Rectal smooth muscle tissue (tissue), 1 donor: ENCODE data around the gene HIPK2.

Source experiments
- H3K27ac ChIP-seq: one replicate; pipeline ENCODE4 v1.7.0; 2013; ENCODE audit warnings: low read depth, low read length, inconsistent platforms
- H3K27me3 ChIP-seq: one replicate; pipeline ENCODE4 v1.7.0; 2013; ENCODE audit warnings: low read length; ENCODE audit not compliant: control insufficient read depth, insufficient read depth
- H3K36me3 ChIP-seq: one replicate; pipeline ENCODE4 v1.7.0; 2013; ENCODE audit warnings: low read length; ENCODE audit not compliant: control insufficient read depth, insufficient read depth
- H3K4me1 ChIP-seq: one replicate; pipeline ENCODE4 v1.7.0; 2013; ENCODE audit warnings: low read length; ENCODE audit not compliant: control insufficient read depth, insufficient read depth
- H3K4me3 ChIP-seq: one replicate; pipeline ENCODE4 v1.7.0; 2013; ENCODE audit warnings: low read length
- H3K9ac ChIP-seq: one replicate; pipeline ENCODE4 v1.7.0; 2013; ENCODE audit warnings: low read length

HIPK2 gene

DNA sequence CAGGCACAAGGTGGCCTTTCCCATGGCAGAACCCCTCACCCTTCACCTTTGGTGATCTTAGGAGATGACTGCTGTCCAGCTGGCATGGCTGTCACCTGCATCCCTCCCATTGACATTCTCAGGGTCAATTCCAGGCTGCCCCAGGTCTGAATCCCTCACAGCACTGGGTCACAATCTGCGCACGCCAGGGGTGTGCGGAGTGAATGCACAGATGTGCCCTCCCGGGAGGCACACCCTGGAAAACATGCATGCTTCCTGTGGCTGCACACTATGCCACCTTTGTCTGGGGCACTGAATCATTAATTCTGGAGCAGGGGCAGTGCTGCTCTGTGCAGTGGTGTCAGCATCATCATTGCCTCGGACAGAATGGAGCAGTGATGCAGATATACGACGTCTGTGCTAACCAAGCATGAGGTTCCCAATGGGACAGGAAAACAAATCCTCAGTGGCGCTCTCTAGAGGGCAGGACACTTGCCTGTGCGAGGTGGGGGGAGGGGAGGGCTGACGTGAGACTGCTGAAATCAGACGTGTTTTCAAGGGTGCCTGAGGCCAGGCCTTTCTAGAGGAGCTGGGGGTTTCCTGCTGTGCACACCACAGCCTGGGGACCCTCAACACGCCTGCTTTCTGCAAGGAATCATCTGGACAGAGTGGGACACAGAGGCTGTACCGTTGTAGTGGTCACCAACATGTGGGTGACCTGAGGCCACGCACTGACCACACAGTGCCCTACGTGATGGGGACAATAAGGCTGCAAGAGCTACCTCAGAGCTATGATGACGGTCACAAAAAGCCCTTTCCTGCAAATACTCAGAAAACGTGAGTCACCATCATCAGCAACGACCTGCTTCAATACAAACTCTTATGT, 77.9 kb downstream of the HIPK2 start:
- Histone ChIP-seq H3K27me3 (no peaks in the 10 kb centered on the region), H3K27ac (no peak overlapping the region), H3K9ac (no peak overlapping the region), H3K36me3 (no peaks in the 10 kb centered on the region), H3K4me3 (no peak overlapping the region), H3K4me1 (peaks cover 3% of the 10 kb centered on the region)

DNA sequence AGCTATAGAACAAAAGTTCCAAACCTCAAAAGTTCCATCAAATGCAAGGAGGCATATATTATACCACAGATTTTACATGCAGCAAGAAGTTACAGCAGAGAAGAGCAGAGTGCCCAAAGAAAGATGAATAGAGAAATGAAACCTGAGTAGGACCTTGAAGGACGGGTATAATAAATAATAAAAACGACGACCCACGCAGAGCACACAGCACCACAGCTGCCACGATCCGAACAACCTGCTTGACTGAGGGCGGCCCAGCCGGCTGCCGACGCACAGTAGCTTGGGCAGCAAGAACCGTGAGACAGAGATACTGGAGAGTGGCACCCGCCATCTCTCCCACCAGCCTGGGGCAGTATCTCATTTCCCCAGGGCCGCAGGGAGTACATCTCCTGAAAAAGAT, 79.0 kb downstream of the HIPK2 start:
- no peak overlapping the region for H3K27ac ChIP-seq
- no peak overlapping the region for H3K9ac ChIP-seq
- peaks cover 3% of the 10 kb centered on the region for H3K4me1 ChIP-seq
- no peaks in the 10 kb centered on the region for H3K27me3 ChIP-seq
- no peaks in the 10 kb centered on the region for H3K36me3 ChIP-seq
- H3K4me3 ChIP-seq = no peak overlapping the region

DNA sequence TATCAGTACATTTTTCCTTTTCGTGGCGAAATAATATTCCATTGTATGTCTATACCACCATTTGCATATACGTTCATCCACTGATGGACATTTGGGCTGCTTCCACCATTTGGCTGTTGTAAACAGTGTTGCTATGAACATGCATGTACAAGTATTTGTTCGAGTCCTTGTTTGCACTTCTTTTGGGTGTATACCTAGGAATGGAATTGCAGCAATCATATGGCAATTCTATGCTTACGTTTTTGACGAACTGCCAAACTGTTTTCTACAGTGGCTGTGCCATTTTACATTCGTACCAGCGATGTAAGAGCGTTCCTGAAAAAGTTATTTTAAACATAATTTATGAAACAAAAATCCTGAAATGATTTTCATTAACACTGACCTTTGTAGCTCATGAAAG, 79.5 kb downstream of the HIPK2 start:
- H3K4me1 ChIP-seq = peaks cover under 1% of the 10 kb centered on the region
- H3K27ac ChIP-seq = no peak overlapping the region
- H3K36me3 ChIP-seq = no peaks in the 10 kb centered on the region
- no peaks in the 10 kb centered on the region for H3K27me3 ChIP-seq
- no peak overlapping the region for H3K4me3 ChIP-seq
- H3K9ac ChIP-seq = no peak overlapping the region

DNA sequence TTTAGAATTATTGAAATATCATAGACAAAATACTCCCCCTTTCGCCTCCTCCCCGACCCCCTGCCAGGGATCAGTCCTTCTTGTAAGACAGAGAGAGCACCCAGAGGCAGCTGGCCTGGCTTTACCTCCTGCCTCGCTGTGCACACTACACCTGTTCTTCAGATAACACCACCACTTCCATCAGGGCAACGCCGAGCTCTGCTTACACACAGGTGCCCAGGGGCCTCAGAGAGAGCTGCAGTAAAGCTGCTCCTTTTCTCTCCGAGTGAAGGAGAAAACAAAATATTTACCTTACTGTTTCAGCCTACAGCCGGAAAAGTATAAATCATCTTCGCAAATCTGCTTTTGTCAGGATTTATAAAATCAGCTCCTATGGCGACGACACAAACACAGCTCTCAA, 80.7 kb downstream of the HIPK2 start:
- Histone ChIP-seq H3K4me1 (no peaks in the 10 kb centered on the region), H3K27ac (no peak overlapping the region), H3K4me3 (no peak overlapping the region), H3K9ac (no peak overlapping the region), H3K27me3 (no peaks in the 10 kb centered on the region), H3K36me3 (no peaks in the 10 kb centered on the region)

DNA sequence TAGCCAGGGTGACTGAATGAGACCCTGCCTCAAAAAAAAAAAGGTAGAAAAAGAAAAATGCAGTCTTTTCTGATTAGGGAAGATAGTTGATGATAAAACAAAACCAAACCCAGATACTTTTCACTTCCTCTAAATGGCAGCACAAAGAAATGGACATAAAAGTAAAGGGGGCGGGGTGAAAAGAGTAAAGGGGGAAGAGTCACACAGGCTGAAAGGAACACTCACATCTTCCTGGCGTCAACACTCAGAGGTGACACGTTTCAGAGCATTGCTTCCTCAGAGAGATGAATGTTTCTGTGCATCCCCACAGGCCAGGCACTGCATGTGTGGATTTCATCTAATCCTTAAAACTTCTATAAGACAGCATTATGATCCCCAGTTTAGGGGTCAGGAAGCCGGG, 81.2 kb downstream of the HIPK2 start:
- Histone ChIP-seq H3K4me1 (no peaks in the 10 kb centered on the region), H3K27ac (no peak overlapping the region), H3K4me3 (no peak overlapping the region)

DNA sequence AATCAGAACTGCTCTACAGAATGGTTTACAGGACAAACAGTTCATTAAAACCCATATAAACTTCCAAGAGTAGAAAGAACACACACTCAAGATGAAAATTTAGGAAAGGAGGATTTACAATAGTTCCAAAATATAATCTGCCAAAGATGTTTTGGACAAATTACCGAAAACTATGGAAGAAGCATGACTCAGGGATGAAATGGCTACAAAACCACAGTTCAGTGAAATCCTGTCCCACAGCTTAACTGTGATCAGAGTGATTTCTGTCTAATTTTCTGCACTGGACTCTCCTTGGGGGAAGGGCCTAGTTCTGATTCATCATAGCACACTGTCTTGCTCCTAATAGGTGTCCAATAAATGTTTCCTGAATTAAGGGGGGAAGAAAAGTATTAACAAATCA, 82.2 kb downstream of the HIPK2 start:
- no peak overlapping the region for H3K4me3 ChIP-seq
- H3K27me3 ChIP-seq = no peaks in the 10 kb centered on the region
- no peaks in the 10 kb centered on the region for H3K36me3 ChIP-seq
- H3K27ac ChIP-seq = no peak overlapping the region
- H3K9ac ChIP-seq = no peak overlapping the region
- H3K4me1 ChIP-seq = no peaks in the 10 kb centered on the region

More for the DNA sequence above, 81.2 kb downstream of the HIPK2 start:
- Histone ChIP-seq H3K9ac (no peak overlapping the region), H3K27me3 (no peaks in the 10 kb centered on the region), H3K36me3 (no peaks in the 10 kb centered on the region)

DNA sequence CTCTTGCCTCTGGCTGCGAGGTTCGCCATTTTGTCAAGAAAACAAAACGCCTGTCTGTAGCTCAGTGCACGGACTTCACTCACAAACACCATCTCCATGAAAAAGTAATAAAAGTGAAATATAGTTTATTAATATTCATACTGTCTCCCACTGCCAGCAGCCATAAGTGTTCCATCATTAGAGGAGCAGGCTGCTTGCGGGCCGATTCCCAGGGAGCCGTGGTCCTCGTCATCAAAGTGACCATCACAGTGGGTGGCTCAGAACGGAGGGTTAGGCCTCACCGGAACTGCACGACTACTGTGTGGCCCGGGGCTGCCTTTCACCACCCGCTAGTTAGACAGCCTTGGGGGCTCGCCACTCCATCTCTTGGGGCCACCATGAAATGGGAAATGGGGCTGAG, 82.7 kb downstream of the HIPK2 start:
- Histone ChIP-seq H3K4me1 (no peaks in the 10 kb centered on the region), H3K9ac (no peak overlapping the region), H3K36me3 (no peaks in the 10 kb centered on the region), H3K27me3 (no peaks in the 10 kb centered on the region), H3K27ac (no peak overlapping the region), H3K4me3 (no peak overlapping the region)

DNA sequence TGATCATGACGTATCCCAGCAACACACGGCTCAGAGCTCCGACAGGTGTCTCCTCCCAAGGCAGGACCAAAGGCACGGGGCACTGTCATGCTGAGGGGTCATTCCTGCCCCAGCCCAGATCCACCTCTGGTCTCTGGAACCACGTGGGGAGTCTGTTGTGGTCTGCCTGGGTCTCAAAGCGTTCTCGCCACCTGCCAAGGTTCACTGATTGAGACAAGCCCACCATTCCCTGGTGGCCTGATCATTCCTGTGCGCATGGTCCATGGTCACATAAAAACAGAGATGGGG, 83.5 kb downstream of the HIPK2 start:
- Histone ChIP-seq H3K27me3 (no peaks in the 10 kb centered on the region), H3K4me1 (no peaks in the 10 kb centered on the region), H3K9ac (no peak overlapping the region), H3K36me3 (no peaks in the 10 kb centered on the region), H3K27ac (no peak overlapping the region), H3K4me3 (no peak overlapping the region)

DNA sequence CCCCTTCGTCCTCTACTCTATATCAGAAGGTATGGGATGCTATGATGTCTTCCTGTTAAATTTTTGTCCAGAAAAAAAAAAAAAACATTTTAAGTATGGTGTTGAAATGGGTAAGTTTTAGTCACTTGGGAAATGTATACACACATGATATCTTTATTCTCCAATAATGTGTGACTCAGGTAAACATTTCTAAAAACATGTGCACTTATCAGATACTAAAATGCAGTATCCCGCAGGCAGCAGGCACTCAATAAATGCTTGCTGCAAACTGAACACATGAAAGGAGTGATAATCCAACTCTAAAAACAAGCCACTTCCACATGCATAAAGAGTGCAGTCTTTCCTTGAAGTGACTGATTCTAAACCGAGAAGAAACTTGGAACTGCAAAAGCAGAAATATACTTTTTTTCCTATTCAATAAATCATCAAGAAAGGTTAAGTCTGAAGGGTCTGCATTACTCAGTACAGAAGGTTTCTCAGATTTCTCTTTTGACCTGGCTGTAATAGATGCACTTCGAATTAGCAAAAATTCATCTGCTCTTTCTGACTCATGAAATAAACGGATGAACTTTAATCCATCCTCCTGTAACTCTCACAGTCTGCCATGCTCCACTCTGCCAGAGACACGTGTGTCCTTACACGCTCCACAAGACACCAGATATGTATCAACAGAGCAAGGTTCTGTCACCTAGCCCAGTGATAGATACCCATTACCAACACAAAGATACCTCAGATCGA, 84.0 kb downstream of the HIPK2 start:
- Histone ChIP-seq H3K9ac (no peak overlapping the region), H3K4me1 (no peaks in the 10 kb centered on the region), H3K4me3 (no peak overlapping the region), H3K36me3 (no peaks in the 10 kb centered on the region), H3K27ac (no peak overlapping the region), H3K27me3 (no peaks in the 10 kb centered on the region)

DNA sequence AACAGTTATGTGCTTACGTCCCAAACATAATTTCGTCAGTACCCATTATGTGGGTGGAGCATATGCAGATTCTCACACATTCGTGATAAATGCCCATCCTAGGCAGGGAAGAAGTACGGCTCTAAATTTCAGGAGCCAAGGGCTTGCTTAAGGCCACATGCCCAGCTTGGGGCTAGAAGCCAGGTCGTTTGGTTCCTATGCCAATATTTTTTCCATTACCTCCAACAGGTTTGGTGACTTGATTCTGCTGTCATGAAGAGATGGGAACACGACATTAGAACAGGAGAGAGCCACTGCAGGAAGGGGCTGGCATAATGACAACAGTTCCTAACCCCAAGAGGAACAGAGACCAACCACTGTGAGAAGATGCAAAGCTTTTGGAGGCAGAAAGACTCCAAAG, 85.1 kb downstream of the HIPK2 start:
- Histone ChIP-seq H3K4me1 (no peaks in the 10 kb centered on the region), H3K27ac (no peak overlapping the region), H3K36me3 (no peaks in the 10 kb centered on the region)

DNA sequence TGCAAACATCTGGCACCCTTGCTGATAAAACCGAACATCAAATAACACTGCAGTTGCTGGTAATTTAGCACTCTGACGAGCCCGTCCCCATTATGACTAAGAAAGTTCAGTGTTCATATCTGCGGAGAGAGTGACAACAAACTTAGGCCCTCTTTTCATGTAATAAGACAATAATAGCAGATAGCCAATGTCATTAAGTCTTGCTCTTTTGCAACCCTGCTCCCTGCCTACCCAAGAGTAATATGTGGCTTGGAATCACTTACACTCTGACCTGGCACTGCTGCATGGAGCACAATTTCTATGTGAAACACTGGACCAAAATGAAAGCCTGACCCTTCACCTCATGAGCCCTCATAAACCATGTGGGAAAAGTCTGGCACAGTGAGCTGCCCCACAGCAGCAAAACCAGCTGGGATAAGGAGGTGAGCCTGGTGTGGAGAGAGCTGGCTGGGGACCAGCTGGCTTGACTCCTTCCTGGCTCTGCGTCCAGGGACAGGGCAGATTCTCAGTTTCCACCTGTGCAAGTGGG, 86.5 kb downstream of the HIPK2 start:
- H3K36me3 ChIP-seq = no peaks in the 10 kb centered on the region
- no peak overlapping the region for H3K4me3 ChIP-seq
- H3K27me3 ChIP-seq = no peaks in the 10 kb centered on the region
- H3K4me1 ChIP-seq = no peaks in the 10 kb centered on the region
- H3K27ac ChIP-seq = no peak overlapping the region
- no peak overlapping the region for H3K9ac ChIP-seq

More for the DNA sequence above, 85.1 kb downstream of the HIPK2 start:
- H3K4me3 ChIP-seq = no peak overlapping the region
- no peaks in the 10 kb centered on the region for H3K27me3 ChIP-seq
- no peak overlapping the region for H3K9ac ChIP-seq

DNA sequence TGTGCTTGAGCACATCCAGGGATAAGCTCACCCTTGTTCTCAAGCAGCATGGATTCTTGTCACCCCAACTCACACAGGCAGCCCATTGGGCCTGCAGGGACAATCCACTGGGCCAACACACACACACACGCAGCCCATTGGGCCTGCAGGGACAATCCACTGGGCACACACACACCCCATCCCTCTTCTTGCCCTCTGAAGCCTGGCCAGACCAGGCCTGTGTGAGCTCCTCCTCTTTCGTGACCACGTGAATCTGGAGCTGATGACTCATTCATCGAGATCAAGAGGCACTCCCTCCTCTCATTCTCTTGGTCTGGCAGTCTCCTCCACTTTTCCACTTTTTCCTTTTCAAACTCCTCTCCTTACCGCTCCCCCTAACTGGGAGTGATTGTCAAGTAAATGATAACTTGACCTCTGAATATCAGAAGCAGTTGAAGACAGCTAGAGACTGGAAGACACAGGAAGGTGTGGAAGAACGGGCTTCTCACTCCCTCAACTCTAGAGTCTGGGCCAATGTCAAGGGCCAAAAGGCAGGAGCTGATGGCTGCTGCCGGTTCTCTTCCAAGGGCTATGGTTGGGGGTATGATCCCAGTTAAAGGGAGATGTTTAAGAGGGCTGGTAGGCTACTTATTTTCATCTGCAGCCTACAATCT, 89.7 kb downstream of the HIPK2 start:
- no peaks in the 10 kb centered on the region for H3K4me1 ChIP-seq
- H3K27me3 ChIP-seq = no peaks in the 10 kb centered on the region
- no peak overlapping the region for H3K4me3 ChIP-seq
- H3K36me3 ChIP-seq = no peaks in the 10 kb centered on the region
- no peak overlapping the region for H3K27ac ChIP-seq
- H3K9ac ChIP-seq = no peak overlapping the region
